HUES64 (cell line): ENCODE data around the gene ARSD.
"Not testable (repeated sequence)": the region's sequence is repeated elsewhere in the genome, so short reads cannot be mapped to it uniquely, and the experiment has no call there.

ENCODE experiments used
- H3K27ac ChIP-seq: 2 replicates; pipeline ENCODE4 v1.7.0; 2013; ENCODE audit warnings: low read depth, low read length, inconsistent platforms
- H3K27me3 ChIP-seq: 2 replicates; pipeline ENCODE4 v1.6.1; 2013; ENCODE audit warnings: mild to moderate bottlenecking, low read length; ENCODE audit not compliant: insufficient read depth
- H3K36me3 ChIP-seq: 2 replicates; pipeline ENCODE4 v1.6.1; 2013; ENCODE audit warnings: mild to moderate bottlenecking, low read length; ENCODE audit not compliant: insufficient read depth
- H3K4me1 ChIP-seq: 2 replicates; pipeline ENCODE4 v1.6.1; 2013; ENCODE audit warnings: mild to moderate bottlenecking, low read length, moderate library complexity; ENCODE audit not compliant: insufficient read depth
- H3K4me3 ChIP-seq: 2 replicates; pipeline ENCODE4 v1.5.1; 2013; ENCODE audit warnings: mild to moderate bottlenecking, low read length, moderate library complexity
- H3K9ac ChIP-seq: 2 replicates; pipeline ENCODE4 v1.6.1; 2013; ENCODE audit warnings: mild to moderate bottlenecking, low read depth, low read length
- H3K9me3 ChIP-seq: 2 replicates; pipeline ENCODE4 v1.6.1; 2013; ENCODE audit warnings: low read depth, low read length; ENCODE audit not compliant: insufficient read depth
- WGBS: fragments of 150-250, 120-280 bp; methylation state at CpG from one replicate; pipeline ENCODE4 v1.1.7; 2013; ENCODE audit warnings: missing lambda C conversion rate; 5-methylcytosine and 5-hydroxymethylcytosine counted together

ARSD gene

DNA sequence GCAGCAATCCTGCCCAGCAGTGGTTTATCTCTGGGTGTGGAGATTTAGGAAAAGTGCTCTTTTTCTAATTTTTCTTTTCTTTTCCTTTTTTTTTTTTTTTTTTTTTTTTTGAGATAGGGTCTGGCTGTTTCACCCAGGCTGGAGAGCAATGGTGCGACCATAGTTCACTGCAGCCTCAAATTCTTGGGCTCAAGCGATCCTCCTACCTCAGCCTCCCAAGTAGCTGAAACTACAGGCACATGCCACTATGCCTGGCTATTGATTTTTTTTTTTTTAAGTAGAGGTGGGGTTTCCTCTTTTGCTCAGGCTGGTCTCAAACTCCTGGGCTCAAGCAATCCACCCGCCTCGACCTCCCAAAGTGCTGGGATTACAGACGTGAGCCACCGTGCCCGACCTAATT is 34.3 kb upstream of the ARSD start:
- H3K27ac ChIP-seq, result peak overlapping the region; percentile 88; the same call in 1 of the 2 replicates

DNA sequence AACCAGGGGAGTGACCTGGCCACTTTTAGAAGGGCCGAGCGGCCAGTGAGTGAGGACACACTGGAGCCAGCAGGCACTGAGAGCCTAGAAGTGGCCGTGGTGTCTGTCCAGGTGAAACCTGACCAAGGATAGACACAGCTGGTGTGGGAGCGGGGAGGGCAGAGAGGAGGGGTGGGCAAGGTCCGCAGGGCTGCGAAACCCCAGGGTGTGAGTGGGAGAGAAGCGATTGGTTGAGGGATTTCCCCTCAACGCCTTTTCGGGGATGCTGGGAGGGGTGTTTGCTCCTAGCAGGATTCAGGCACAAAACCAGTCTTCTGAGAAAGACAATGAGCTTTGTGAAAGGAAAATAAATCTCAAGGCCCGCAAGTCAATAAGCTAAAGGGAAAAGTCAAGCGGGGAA is 33.2 kb upstream of the ARSD start:
- Histone ChIP-seq H3K27me3 (no peaks in the 10 kb centered on the region), H3K36me3 (peaks cover 4% of the 10 kb centered on the region), H3K4me1 (peaks cover 22% of the 10 kb centered on the region), H3K27ac (peak overlapping the region; percentile 88), H3K9ac (no peak overlapping the region; the same call in 1 of the 2 replicates), H3K9me3 (no peaks in the 10 kb centered on the region), H3K4me3 (peak overlapping the region; percentile 32; the same call in 1 of the 2 replicates)
- 13% methylated on average over 11 of the region's 11 CpGs for whole genome bisulfite sequencing

More for the DNA sequence above, 34.3 kb upstream of the ARSD start:
- WGBS, result 65% methylated on average over 4 of the region's 7 CpGs
- not testable (repeated sequence) for H3K36me3 ChIP-seq, H3K4me3 ChIP-seq, H3K27me3 ChIP-seq, H3K9me3 ChIP-seq, H3K9ac ChIP-seq
- peaks cover 26% of the 10 kb centered on the region for H3K4me1 ChIP-seq

DNA sequence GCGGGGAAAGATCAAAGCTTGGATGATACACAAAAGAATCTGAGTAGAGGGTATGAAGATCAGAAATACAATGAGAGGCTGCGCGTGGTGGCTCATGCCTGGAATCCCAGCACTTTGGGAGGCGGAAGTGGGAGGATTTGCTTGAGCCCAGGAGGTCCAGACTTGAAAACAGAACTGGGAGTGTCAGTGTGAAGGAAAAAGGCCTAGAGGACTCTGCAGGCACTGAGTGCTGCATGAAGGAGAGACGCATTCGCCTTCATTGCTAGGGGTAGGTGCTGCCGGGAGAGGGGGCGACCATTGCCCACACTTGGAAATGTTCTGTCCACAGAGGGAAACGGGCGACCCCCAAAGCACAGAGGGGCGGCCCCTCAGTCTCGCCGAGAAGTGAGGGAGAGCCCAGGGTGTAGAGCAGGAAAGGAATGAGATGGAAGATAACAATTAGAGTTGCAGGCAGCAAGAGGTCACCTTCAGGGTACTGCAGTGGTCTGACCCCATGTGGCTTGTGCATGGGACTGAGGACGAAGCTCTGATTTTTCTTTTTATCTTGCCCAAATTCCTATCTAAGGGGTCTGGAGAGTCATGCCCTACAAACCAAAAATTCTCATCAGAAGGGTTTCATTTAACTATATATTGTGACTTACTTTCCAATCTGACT is 31.8 kb upstream of the ARSD start:
- Histone ChIP-seq H3K4me3 (no peak overlapping the region), H3K9ac (0 out of 2 replicates have a peak overlapping the region, but pooled peaks have one; percentile 47), H3K36me3 (peaks cover 4% of the 10 kb centered on the region), H3K4me1 (peaks cover 22% of the 10 kb centered on the region), H3K27me3 (no peaks in the 10 kb centered on the region), H3K9me3 (no peaks in the 10 kb centered on the region), H3K27ac (peak overlapping the region; percentile 90; the same call in 1 of the 2 replicates)
- 18% methylated on average over 14 of the region's 14 CpGs for WGBS

DNA sequence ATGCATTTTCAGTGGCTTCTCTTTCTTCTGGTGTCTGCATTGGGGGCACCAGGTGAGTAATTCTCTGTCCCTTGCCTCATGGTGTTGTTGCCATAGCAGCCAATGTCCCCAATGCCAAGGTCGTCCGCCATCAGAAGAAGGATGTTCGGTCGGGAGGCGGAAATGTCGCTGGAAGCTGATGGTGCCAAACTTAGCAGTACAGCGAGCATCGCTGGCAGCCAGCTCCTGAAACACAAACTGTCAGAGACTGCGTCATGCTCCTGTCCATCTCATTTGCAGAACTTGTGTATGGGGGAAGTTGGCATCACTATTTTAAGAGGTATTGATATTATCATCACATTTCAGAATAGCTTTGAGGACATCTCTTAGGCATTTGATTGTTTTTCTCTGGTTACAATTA is 29.1 kb upstream of the ARSD start:
- Histone ChIP-seq H3K9ac (no peak overlapping the region), H3K36me3 (peaks cover 4% of the 10 kb centered on the region), H3K4me1 (peaks cover 21% of the 10 kb centered on the region), H3K27me3 (no peaks in the 10 kb centered on the region), H3K4me3 (no peak overlapping the region), H3K27ac (no peak overlapping the region), H3K9me3 (no peaks in the 10 kb centered on the region)
- 98% methylated on average over 9 of the region's 9 CpGs for WGBS

DNA sequence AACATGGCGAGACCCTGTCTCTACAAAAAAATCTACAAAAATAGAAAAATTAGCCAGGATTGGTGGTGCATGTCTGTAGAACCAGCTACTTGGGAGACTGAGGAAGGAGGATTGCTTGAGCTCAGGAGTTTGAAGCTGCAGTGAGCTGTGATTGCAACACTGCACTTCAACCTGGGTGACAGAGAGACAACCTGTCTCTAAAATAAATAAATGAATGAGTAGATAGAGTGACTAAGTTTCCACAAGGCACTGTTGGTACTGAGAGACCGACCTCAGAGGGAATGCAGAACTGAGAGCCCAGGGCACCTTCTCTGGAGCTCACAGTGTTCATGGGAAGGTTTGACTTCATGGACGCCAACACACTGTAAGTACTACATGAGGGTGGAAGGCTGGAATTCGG is 26.7 kb upstream of the ARSD start:
- H3K4me3 ChIP-seq, result no peak overlapping the region
- peaks cover 7% of the 10 kb centered on the region for H3K4me1 ChIP-seq
- H3K9me3 ChIP-seq, result no peaks in the 10 kb centered on the region
- H3K27me3 ChIP-seq, result no peaks in the 10 kb centered on the region
- peaks cover 11% of the 10 kb centered on the region for H3K36me3 ChIP-seq
- H3K27ac ChIP-seq, result no peak overlapping the region
- 93% methylated on average over 3 of the region's 4 CpGs for WGBS
- no peak overlapping the region for H3K9ac ChIP-seq

DNA sequence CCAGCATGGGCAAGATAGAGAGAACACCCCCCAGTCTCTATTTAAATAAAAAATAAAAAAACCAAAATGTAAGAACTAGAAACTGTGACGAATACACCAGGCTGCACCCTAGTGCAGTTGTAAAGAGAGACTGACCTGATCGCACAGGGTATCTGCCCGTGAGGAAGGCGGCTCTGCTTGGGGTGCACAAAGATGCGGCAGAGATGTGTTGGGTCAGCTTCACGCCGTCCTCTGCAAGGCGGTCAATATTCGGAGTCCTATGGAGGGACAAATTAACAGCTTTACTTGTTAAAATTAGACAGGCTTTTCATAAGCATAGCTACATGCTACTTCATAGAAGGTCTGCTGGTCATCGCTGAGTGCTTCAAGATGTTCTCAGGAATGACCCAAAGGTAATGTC is 26.1 kb upstream of the ARSD start:
- Histone ChIP-seq H3K9me3 (no peaks in the 10 kb centered on the region), H3K36me3 (peaks cover 11% of the 10 kb centered on the region), H3K27ac (no peak overlapping the region), H3K9ac (no peak overlapping the region), H3K4me3 (no peak overlapping the region), H3K27me3 (no peaks in the 10 kb centered on the region), H3K4me1 (peaks cover under 1% of the 10 kb centered on the region; the same call in 1 of the 2 replicates)
- WGBS, result 95% methylated on average over 10 of the region's 10 CpGs

DNA sequence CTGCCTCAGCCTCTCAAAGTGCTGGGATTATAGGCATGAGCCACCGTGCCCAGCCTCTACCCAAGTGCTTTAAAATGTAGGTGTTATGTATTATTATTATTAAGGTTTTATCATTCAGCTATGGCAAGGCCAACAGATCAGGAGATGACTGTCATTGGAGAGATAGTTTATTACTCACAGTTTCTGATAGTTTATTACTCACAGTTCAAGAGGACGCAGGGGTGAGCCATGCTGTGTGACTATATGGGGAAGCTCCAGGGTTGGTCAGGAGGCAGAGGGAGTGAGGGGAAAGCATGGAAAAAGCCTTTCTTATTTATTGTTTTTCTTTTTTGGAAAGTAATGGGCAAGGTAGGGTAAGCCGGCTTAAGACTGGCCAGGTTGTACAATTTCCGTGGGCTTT is 25.4 kb upstream of the ARSD start:
- no peak overlapping the region for H3K27ac ChIP-seq
- WGBS, result 98% methylated on average over 3 of the region's 4 CpGs
- no peaks in the 10 kb centered on the region for H3K9me3 ChIP-seq
- no peaks in the 10 kb centered on the region for H3K4me1 ChIP-seq
- peaks cover 11% of the 10 kb centered on the region for H3K36me3 ChIP-seq
- H3K9ac ChIP-seq, result no peak overlapping the region
- no peak overlapping the region for H3K4me3 ChIP-seq
- no peaks in the 10 kb centered on the region for H3K27me3 ChIP-seq

DNA sequence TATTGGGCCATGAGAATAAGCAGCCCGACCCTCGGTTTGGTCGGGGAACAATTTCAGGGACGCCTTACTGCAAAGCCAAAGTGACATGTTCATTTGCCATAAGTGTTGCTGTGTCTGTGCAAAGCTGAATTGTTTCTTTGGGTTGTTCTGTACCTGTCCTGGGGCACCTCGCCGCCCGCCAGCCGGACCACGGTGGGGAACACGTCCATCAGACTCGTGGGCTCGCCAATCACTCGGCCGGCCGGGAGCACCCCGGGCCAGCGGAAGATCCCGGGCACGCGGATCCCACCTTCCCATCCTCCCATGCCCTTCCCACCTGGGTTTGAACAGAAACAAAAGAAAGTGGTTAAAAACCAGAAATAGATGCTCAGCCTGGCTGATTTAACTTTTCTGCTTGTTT is 8.8 kb upstream of the ARSD start:
- H3K4me3 ChIP-seq, H3K27ac ChIP-seq, H3K9me3 ChIP-seq, H3K9ac ChIP-seq, H3K4me1 ChIP-seq, H3K27me3 ChIP-seq, H3K36me3 ChIP-seq: not testable (repeated sequence)
- WGBS, result 91% methylated on average over 20 of the region's 20 CpGs

DNA sequence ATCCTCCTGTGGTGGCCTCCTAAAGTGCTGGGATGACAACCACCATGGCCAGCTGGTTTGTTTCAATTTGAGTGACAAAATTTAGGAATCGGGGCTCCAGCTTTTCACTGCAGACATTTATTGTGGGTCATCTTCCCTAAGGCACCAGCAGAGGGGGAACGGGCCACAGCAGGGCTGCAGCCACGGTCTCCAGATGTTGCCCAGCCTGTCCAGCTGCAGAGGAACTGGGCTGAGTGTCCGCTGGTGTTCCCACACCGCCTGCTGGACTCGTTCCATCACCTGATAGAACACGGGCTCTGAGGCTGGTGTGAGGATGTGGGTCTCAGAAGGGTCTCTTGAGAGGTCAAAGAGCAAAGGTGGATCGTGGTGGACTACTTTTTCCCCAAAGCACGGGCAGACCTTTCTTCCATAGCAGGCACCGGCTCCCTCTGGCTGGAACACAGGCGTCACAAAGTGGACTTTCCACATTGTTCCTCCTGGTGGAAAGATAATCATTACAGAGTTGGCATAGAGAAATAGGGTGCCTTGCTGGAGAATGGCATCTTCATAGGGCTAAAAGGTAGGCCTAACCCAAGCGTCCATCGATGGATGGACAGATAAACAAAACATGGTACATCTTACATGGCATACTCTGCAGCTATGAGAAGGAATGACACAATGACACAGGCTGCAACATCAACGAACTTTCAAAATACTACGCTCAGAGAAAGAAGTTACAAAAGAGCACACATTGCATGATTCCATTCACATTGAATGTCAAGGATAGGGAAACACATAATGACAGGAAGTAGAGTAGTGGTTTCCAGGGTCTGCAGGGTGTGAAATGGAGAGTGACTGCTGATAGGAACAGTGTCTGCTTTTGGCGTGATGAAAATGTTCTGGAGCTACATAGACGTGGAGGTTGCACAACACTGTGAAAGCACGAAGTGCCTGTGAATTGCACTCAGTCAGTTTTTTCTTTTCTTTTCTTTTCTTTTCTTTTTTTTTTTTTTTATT is 5.9 kb upstream of the ARSD start:
- Histone ChIP-seq H3K4me1 (peaks cover 6% of the 10 kb centered on the region; the same call in 1 of the 2 replicates), H3K4me3 (no peak overlapping the region), H3K27ac (no peak overlapping the region), H3K36me3 (no peaks in the 10 kb centered on the region), H3K9me3 (no peaks in the 10 kb centered on the region), H3K27me3 (no peaks in the 10 kb centered on the region), H3K9ac (no peak overlapping the region)
- 92% methylated on average over 17 of the region's 18 CpGs for WGBS

DNA sequence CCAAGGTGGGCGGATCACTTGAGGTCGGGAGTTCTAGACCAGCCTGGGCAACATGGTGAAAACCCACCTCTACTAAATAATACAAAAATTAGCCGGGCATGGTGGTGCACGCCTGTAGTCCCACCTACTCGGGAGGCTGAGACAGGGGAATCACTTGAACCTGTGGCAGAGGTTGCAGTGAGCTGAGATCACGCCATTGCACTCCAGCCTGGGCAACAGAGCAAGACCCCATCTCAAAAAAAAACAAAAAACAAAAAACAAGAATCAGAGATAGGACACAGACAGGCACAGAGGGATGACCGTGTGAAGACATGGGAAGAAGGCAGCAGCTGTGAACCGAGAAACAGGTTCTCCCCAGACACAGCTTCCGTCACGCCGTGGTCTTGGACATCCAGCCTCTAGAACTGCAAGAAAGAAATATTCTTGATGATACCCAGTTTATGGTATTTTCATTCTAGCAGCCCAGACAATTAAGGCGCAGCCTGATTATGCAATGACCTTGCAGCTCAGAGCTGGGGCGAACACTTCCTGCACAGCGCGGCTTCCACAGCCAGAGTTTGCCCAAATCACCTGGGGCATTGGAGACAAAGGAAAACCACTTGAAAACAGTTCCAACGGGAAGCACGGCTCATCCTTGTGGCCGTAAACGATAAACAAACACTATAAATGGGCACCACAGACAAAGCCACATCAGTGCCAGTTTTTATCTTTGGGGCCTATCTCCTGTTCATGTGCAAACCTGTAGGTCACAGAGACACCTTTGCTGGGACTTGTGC is 4.2 kb upstream of the ARSD start:
- H3K4me3 ChIP-seq, result no peak overlapping the region
- 97% methylated on average over 18 of the region's 19 CpGs for WGBS
- H3K9me3 ChIP-seq, result no peaks in the 10 kb centered on the region
- peaks cover 6% of the 10 kb centered on the region; the same call in 1 of the 2 replicates for H3K4me1 ChIP-seq
- H3K27ac ChIP-seq, result no peak overlapping the region
- no peaks in the 10 kb centered on the region for H3K36me3 ChIP-seq
- H3K27me3 ChIP-seq, result no peaks in the 10 kb centered on the region
- H3K9ac ChIP-seq, result no peak overlapping the region
